Measurements from ENCODE around the gene LEKR1. TPM values are rescaled to one million over a fixed set of nuclear protein-coding genes. Genes with fewer than 3 reads are reported as not detected.

LEKR1 gene
- total and polyA plus RNA-seq, 9 of the 15 experiments (the other 6 are each of a cell fraction or from before 2014, with no cell fraction given), result 0.76 to 1.8 (median 1.2) TPM

- TF ChIP-seq RREB1 (CRISPR knock-in tag; IDR thresholded peaks at IDR 0.05), result no peak
- no peak for TF ChIP-seq SREBF2 (CRISPR knock-in tag; IDR thresholded peaks at IDR 0.05)
- no peak for TF ChIP-seq GTF2B (IDR thresholded peaks at IDR 0.05; ENCODE audit: extremely low read depth, insufficient read length)
- TF ChIP-seq MITF (IDR thresholded peaks at IDR 0.05), result no peak
- TF ChIP-seq HDAC3 (IDR thresholded peaks at IDR 0.05; ENCODE audit: borderline replicate concordance, partially characterized antibody), result no peak
- TF ChIP-seq TEAD4 (IDR thresholded peaks at IDR 0.05; ENCODE audit: low read length), result no peak
- no peak for TF ChIP-seq TEAD4 (CRISPR knock-in tag; IDR thresholded peaks at IDR 0.05; ENCODE audit: borderline replicate concordance)
Observed at GRCh38 chr3:156814295-156814694, 11.9 kb upstream of the LEKR1 start (continued).

All from K562 (cell line).